ENCODE data around the gene ERVFRD-1. TPM values are rescaled to one million over a fixed set of nuclear protein-coding genes. Genes with fewer than 3 reads are reported as not detected.

The ERVFRD-1 gene
- total and polyA plus RNA-seq, 2 of the 13 experiments (the other 11 are each of a cell fraction or from before 2014, with no cell fraction given), result not detected

GRCh38 chr6:11093626-11094410 is 17.7 kb downstream of the ERVFRD-1 start, which contains the start of gene SMIM13 (continued):
- no peak for TF ChIP-seq CREBL2 (CRISPR knock-in tag; IDR thresholded peaks at IDR 0.05; ENCODE audit: borderline replicate concordance)
- TF ChIP-seq HNRNPL (IDR thresholded peaks at IDR 0.05; ENCODE audit: low read depth, low read length), result peak; percentile 74; the same call in 1 of the 2 replicates
- peak; percentile 26; the same call in 1 of the 2 replicates for TF ChIP-seq ZSCAN12 (CRISPR knock-in tag; IDR thresholded peaks at IDR 0.05)
- no peak for TF ChIP-seq TGIF2 (CRISPR knock-in tag; IDR thresholded peaks at IDR 0.05)
- peak; percentile 68; the same call in 1 of the 2 replicates for TF ChIP-seq FOSL2 (CRISPR knock-in tag; IDR thresholded peaks at IDR 0.05)
- peak; percentile 91; the same call in 1 of the 2 replicates for TF ChIP-seq ZNF275 (CRISPR knock-in tag; IDR thresholded peaks at IDR 0.05; ENCODE audit: borderline replicate concordance)
- no peak for TF ChIP-seq MBNL3 (CRISPR knock-in tag; conservative IDR thresholded peaks at IDR 0.05)
- TF ChIP-seq TOPORS (CRISPR knock-in tag; IDR thresholded peaks at IDR 0.05), result peak; percentile 98
- no peak for TF ChIP-seq ZBTB1 (CRISPR knock-in tag; IDR thresholded peaks at IDR 0.05; ENCODE audit: borderline replicate concordance)
- TF ChIP-seq DMTF1 (CRISPR knock-in tag; IDR thresholded peaks at IDR 0.05), result no peak
- TF ChIP-seq MXD1 (CRISPR knock-in tag; IDR thresholded peaks at IDR 0.05), result peak; percentile 94
- peak; percentile 95 for TF ChIP-seq ZNF687 (CRISPR knock-in tag; IDR thresholded peaks at IDR 0.05)
- TF ChIP-seq ZC3H13 (CRISPR knock-in tag; IDR thresholded peaks at IDR 0.05), result peak; percentile 57
- TF ChIP-seq TRIM22 (IDR thresholded peaks at IDR 0.05), result no peak
- peak; percentile 87 for TF ChIP-seq BCL3 (CRISPR knock-in tag; IDR thresholded peaks at IDR 0.05)
- TF ChIP-seq HNF4A (CRISPR knock-in tag; IDR thresholded peaks at IDR 0.05), result peak; percentile 33; the same call in 1 of the 2 replicates

Measured in HepG2 (cell line).